Hepatocyte (in vitro differentiated cells): ENCODE results near the gene AGAP1. TPM values are rescaled to one million over a fixed set of nuclear protein-coding genes. Genes with fewer than 3 reads are reported as not detected.

Experiments
- DNase-seq: peaks from one replicate; pipeline ENCODE4 v3.0.0-alpha.2; 2016; ENCODE audit warnings: low spot score
- H2AFZ ChIP-seq: fragments of 200-600 bp; sonication (generic); 2 replicates; pipeline ENCODE4 v1.6.0; 2016; ENCODE audit warnings: antibody characterized with exemption, mild to moderate bottlenecking
- H3K27ac ChIP-seq: fragments of 200-600 bp; sonication (generic); 2 replicates; pipeline ENCODE4 v1.5.1; 2016; ENCODE audit warnings: mild to moderate bottlenecking
- H3K27me3 ChIP-seq: fragments of 200-600 bp; sonication (generic); 2 replicates; pipeline ENCODE4 v1.6.1; 2016
- H3K36me3 ChIP-seq: fragments of 200-600 bp; sonication (generic); replicated peaks from 2 replicates; pipeline ENCODE4 v1.5.1; 2016; ENCODE audit warnings: low read depth; ENCODE audit not compliant: insufficient read depth
- H3K4me1 ChIP-seq: fragments of 200-600 bp; sonication (generic); 2 replicates; pipeline ENCODE4 v1.5.1; 2016; ENCODE audit warnings: mild to moderate bottlenecking, moderate library complexity; ENCODE audit not compliant: insufficient read depth
- H3K4me2 ChIP-seq: fragments of 200-600 bp; sonication (generic); 2 replicates; pipeline ENCODE4 v1.6.0; 2016
- H3K4me3 ChIP-seq: fragments of 200-600 bp; sonication (generic); 2 replicates; pipeline ENCODE4 v1.5.1; 2016; ENCODE audit warnings: mild to moderate bottlenecking
- H3K79me2 ChIP-seq: fragments of 200-600 bp; sonication (generic); 2 replicates; pipeline ENCODE4 v1.6.0; 2017; ENCODE audit warnings: mild to moderate bottlenecking
- H3K9me2 ChIP-seq: fragments of 200-600 bp; sonication (generic); replicated peaks from 2 replicates; pipeline ENCODE4 v1.6.0; 2017; ENCODE audit warnings: mild to moderate bottlenecking; ENCODE audit not compliant: insufficient read depth
- H3K9me3 ChIP-seq: fragments of 200-600 bp; sonication (generic); 2 replicates; pipeline ENCODE4 v1.5.1; 2016; ENCODE audit warnings: low read depth, mild to moderate bottlenecking
- H4K20me1 ChIP-seq: fragments of 200-600 bp; sonication (generic); 2 replicates; pipeline ENCODE4 v1.6.0; 2016; ENCODE audit warnings: mild to moderate bottlenecking; ENCODE audit not compliant: insufficient read depth, poor library complexity, severe bottlenecking
- CTCF ChIP-seq: fragments of 200-600 bp; sonication (generic); IDR thresholded peaks from 2 replicates; pipeline ENCODE4 v1.5.1; 2016; ENCODE audit warnings: antibody characterized with exemption, mild to moderate bottlenecking; ENCODE audit not compliant: poor library complexity
- EZH2 ChIP-seq: fragments of 200-600 bp; sonication (generic); IDR thresholded peaks from 2 replicates; pipeline ENCODE4 v1.6.1; 2016; ENCODE audit warnings: antibody characterized with exemption, mild to moderate bottlenecking, borderline replicate concordance
- EZH2phosphoT487 ChIP-seq: fragments of 200-600 bp; sonication (generic); IDR thresholded peaks from one replicate; pipeline ENCODE4 v1.6.1; 2018; ENCODE audit warnings: antibody characterized with exemption, mild to moderate bottlenecking, low read depth, moderate library complexity; ENCODE audit not compliant: unreplicated experiment, severe bottlenecking
- WGBS: methylation state at CpG from one replicate; pipeline ENCODE4 v1.1.6; 2016; ENCODE audit warnings: low lambda C conversion rate; ENCODE audit errors: missing lambda C conversion rate; 5-methylcytosine and 5-hydroxymethylcytosine counted together
- polyA plus RNA-seq: library from polyadenylated mRNA; unstranded; fragments of >200 nt; fragmentation: Nextera tagmentation; extraction: Ambion mirVana; gene quantifications from 2 replicates; pipeline ENCODE4 v1.2.1, GENCODE V29; 2016
- total RNA-seq: library from RNA; depleted of rRNA; stranded (reverse); fragments of >200 nt; gene quantifications from 2 replicates; pipeline ENCODE4 v1.2.3, GENCODE V29; 2014

The AGAP1 gene
- total and polyA plus RNA-seq, 2 experiments from 2014 or later: 12.1 to 20.0 TPM

DNA sequence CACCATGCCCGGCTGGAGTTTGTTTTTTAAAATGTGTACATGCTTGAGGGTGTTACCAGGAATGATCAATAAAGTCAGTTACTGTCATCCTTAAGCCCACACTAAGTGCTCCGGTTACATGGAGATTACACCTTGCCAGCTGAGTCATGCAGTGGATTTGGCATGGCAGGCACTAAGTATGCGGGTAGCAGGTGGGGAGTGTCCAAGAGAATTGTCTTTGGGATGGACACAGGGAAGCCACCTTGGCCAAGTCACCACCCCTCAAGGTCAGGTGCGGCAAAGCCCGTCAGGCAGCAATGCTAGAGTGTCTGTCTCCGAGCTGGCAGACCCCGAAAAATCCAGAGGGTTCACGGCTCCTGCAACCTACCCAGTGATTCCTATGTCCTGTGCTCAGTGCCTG lies 619.6 kb downstream of the AGAP1 start:
- H3K79me2 ChIP-seq: no peaks in the 10 kb centered on the region
- no peak overlapping the region for H3K4me2 ChIP-seq
- no peak for DNase-seq
- no peaks in the 10 kb centered on the region for H4K20me1 ChIP-seq
- H3K4me3 ChIP-seq: no peak overlapping the region
- no peaks in the 10 kb centered on the region for H3K27me3 ChIP-seq
- H3K4me1 ChIP-seq: no peaks in the 10 kb centered on the region
- H2AFZ ChIP-seq: no peak overlapping the region
- no peaks in the 10 kb centered on the region for H3K9me2 ChIP-seq
- TF ChIP-seq CTCF (no peak), EZH2 (no peak), EZH2phosphoT487 (no peak)
- H3K27ac ChIP-seq: no peak overlapping the region
- H3K36me3 ChIP-seq: no peaks in the 10 kb centered on the region
- WGBS: 93% methylated on average over 8 of the region's 8 CpGs
- H3K9me3 ChIP-seq: no peaks in the 10 kb centered on the region

DNA sequence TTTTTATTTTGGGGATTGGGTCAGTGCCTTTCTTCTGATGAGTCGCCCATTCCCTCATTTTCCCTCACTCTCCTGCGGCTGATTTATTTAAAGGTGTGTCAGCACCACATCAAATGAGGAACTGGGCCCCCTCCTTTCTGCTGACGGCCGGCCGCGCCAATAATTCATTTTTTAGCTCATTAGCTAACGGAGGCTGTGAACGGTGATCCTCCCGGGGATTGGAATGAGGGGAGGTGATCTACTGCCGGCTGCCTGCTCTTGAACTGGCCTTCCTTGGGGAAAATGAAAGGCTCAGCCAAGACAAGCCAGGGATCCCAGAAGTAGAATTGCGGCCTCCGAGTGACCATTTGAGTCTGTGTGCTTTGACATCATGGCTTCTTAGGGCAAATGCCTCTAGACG lies 620.1 kb downstream of the AGAP1 start:
- Histone ChIP-seq H2AFZ (no peak overlapping the region), H3K4me2 (no peak overlapping the region), H3K27me3 (no peaks in the 10 kb centered on the region), H3K4me1 (no peaks in the 10 kb centered on the region), H4K20me1 (no peaks in the 10 kb centered on the region), H3K79me2 (no peaks in the 10 kb centered on the region), H3K36me3 (no peaks in the 10 kb centered on the region), H3K4me3 (no peak overlapping the region), H3K9me2 (no peaks in the 10 kb centered on the region), H3K9me3 (no peaks in the 10 kb centered on the region), H3K27ac (no peak overlapping the region)
- no peak for DNase-seq
- TF ChIP-seq EZH2phosphoT487 (no peak), CTCF (no peak), EZH2 (no peak)
- 93% methylated on average over 13 of the region's 13 CpGs for WGBS

DNA sequence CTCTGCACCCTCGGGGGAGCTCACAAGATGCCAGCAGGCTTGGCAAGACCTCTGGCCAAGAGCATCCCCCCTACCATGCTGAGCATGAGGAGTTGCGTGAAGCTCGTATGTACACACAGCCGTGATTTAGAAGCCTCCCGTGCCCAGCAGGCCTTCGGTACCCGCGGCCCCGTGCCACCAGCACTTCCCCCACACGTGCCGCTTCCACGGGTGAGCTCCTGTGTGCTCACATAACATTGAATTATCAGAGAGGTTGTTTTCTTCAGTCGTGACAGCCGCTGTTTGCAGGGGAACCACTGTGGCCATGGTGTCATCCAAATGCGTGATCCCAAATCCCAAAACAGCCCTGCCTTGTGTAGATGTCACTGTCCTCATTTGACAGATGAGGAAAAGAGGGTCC lies 621.1 kb downstream of the AGAP1 start:
- Histone ChIP-seq H3K9me3 (no peaks in the 10 kb centered on the region), H3K27ac (no peak overlapping the region), H3K9me2 (no peaks in the 10 kb centered on the region), H2AFZ (no peak overlapping the region), H4K20me1 (no peaks in the 10 kb centered on the region), H3K4me1 (no peaks in the 10 kb centered on the region), H3K4me3 (no peak overlapping the region), H3K79me2 (no peaks in the 10 kb centered on the region), H3K27me3 (no peaks in the 10 kb centered on the region), H3K4me2 (no peak overlapping the region), H3K36me3 (no peaks in the 10 kb centered on the region)
- TF ChIP-seq CTCF (no peak), EZH2 (no peak), EZH2phosphoT487 (no peak)
- 94% methylated on average over 15 of the region's 15 CpGs for WGBS
- DNase-seq: no peak

- Histone ChIP-seq H3K36me3 (no peaks in the 10 kb centered on the region), H3K9me3 (no peaks in the 10 kb centered on the region), H3K27me3 (no peaks in the 10 kb centered on the region), H3K27ac (no peak overlapping the region), H4K20me1 (no peaks in the 10 kb centered on the region), H2AFZ (no peak overlapping the region), H3K4me3 (no peak overlapping the region), H3K79me2 (no peaks in the 10 kb centered on the region), H3K4me1 (no peaks in the 10 kb centered on the region), H3K4me2 (no peak overlapping the region), H3K9me2 (no peaks in the 10 kb centered on the region)
- 85% methylated on average over 10 of the region's 10 CpGs for whole genome bisulfite sequencing
- DNase-seq: no peak
- no peak for TF ChIP-seq CTCF
Measured at GRCh38 chr2:236117401-236117800, 623.6 kb downstream of the AGAP1 start.
